Fibroblast of lung (primary cell): ENCODE measurements around the gene INSIG1.

Experiments
- EZH2 ChIP-seq: IDR thresholded peaks from 2 replicates; pipeline ENCODE4 v1.5.1; 2012; ENCODE audit warnings: low read length, control low read depth, mild to moderate bottlenecking; ENCODE audit errors: missing control alignments
- TF ChIP-seq, protein P1 (sequence below), 2 donors: IDR thresholded peaks in 1 of 2; conservative IDR thresholded peaks in 1 of 2; 1 replicate in 1 of 2; 2 replicates in 1 of 2; pipeline ENCODE4 v1.5.1; 2011 to 2012; ENCODE audit warnings: low read length in 2 of 2, control low read depth in 1 of 2, inconsistent platforms in 1 of 2, low read depth in 1 of 2, mild to moderate bottlenecking in 1 of 2

DNA sequence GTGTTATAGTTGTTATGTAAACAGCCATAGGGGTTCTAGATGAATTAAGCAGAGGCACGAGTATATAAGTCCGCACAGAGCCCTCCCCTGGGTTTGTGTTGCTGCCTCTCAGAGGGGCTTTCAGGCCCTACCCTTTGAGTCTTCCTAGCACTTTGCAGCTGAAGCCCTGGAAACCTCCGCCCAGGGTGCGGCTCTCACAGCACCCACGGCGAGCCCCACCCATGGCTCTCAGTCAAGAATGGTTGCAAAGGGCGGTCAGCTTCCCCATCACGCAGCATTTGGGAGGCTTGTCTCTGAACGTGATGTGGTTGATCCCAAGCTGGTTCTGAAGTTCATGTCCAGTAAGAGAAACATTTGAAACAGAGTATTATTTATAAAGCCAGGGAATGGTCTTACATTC, 18.8 kb upstream of the INSIG1 start:
- TF ChIP-seq, protein P1, sequence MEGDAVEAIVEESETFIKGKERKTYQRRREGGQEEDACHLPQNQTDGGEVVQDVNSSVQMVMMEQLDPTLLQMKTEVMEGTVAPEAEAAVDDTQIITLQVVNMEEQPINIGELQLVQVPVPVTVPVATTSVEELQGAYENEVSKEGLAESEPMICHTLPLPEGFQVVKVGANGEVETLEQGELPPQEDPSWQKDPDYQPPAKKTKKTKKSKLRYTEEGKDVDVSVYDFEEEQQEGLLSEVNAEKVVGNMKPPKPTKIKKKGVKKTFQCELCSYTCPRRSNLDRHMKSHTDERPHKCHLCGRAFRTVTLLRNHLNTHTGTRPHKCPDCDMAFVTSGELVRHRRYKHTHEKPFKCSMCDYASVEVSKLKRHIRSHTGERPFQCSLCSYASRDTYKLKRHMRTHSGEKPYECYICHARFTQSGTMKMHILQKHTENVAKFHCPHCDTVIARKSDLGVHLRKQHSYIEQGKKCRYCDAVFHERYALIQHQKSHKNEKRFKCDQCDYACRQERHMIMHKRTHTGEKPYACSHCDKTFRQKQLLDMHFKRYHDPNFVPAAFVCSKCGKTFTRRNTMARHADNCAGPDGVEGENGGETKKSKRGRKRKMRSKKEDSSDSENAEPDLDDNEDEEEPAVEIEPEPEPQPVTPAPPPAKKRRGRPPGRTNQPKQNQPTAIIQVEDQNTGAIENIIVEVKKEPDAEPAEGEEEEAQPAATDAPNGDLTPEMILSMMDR (conservative IDR thresholded peaks at IDR 0.05 in 1 of 2, IDR thresholded peaks at IDR 0.05 in 1 of 2; ENCODE audit: low read depth in 1 of 2, low read length in 2 of 2): no peak
- no peak for TF ChIP-seq EZH2
